Ascending aorta (tissue), 2 donors: ENCODE measurements around the gene PPL. TPM values are rescaled to one million over a fixed set of nuclear protein-coding genes. Genes with fewer than 3 reads are reported as not detected.

ENCODE experiments used
- DNase-seq, 2 donors: peaks; one replicate each; pipeline ENCODE4 v3.0.0-alpha.2; 2019; ENCODE audit warnings: low spot score in 2 of 2
- H3K27ac ChIP-seq, 2 donors: fragments of 200-600 bp; sonication (generic); one replicate each; pipeline ENCODE4 v1.5.1; 2016 to 2017; ENCODE audit warnings: mild to moderate bottlenecking in 1 of 2
- H3K27me3 ChIP-seq: fragments of 200-600 bp; sonication (generic); one replicate; pipeline ENCODE4 v1.5.1; 2017
- H3K36me3 ChIP-seq, 2 donors: fragments of 200-600 bp; sonication (generic); one replicate each; pipeline ENCODE4 v1.5.1; 2016
- H3K4me1 ChIP-seq, 2 donors: fragments of 200-600 bp; sonication (generic); one replicate each; pipeline ENCODE4 v1.5.1; 2016 to 2017; ENCODE audit warnings: mild to moderate bottlenecking in 1 of 2
- H3K4me3 ChIP-seq, 2 donors: fragments of 200-600 bp; sonication (generic); one replicate each; pipeline ENCODE4 v1.5.1; 2016 to 2017; ENCODE audit warnings: mild to moderate bottlenecking in 1 of 2
- H3K9me3 ChIP-seq, 2 donors: fragments of 200-600 bp; sonication (generic); one replicate each; pipeline ENCODE4 v1.5.1; 2016
- CTCF ChIP-seq, 3 experiments: fragments of 200-600 bp in 2 of 3; fragments of 450-650 bp in 1 of 3; sonication (generic) in 2 of 3; IDR thresholded peaks; one replicate each; pipeline ENCODE4 v1.5.1; 2016 to 2019; ENCODE audit warnings: antibody characterized with exemption in 3 of 3, mild to moderate bottlenecking in 1 of 3, moderate library complexity in 1 of 3
- intact Hi-C: fragments of 100-400 bp; cut with DNase I; formaldehyde crosslinking; loops from one replicate; pipeline ENCODE4 v1.15.1; 2023
- total RNA-seq: library from RNA; depleted of rRNA; stranded (reverse); fragments of >200 nt; gene quantifications from one replicate; pipeline ENCODE4 v1.1.0, GENCODE V29; 2016

PPL gene
- total RNA-seq, 1 donor from 2014 or later: 25.7 TPM

DNA sequence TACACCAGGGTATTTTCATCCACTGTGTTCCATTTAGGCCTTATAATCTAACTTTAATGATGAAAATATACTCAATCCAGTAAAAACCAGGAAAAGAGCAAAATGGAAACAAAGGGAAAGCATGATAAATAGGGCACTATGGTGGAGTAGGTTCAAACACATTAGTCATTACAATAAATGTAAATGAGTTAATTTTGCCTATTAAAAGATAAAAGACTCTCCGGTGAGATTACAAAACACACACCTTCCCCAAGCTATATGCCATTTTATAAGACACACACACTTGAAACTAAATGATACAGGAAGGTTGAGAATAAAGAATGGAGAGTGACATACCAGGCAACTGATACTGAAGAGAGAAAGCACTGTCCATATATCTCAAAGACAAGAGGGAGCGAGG lies 10.0 kb downstream of the PPL start:
- no peak for TF ChIP-seq CTCF (IDR thresholded peaks at IDR 0.05)
- no peak for DNase-seq
- intact Hi-C loops: no loop called here
- Histone ChIP-seq H3K27ac (no peak overlapping the region), H3K4me1 (no peaks in the 10 kb centered on the region), H3K9me3 (peaks cover 9 to 14% of the 10 kb centered on the region in 2 donors), H3K4me3 (no peak overlapping the region), H3K27me3 (no peaks in the 10 kb centered on the region), H3K36me3 (peaks cover 0 to 4% of the 10 kb centered on the region in 2 donors)

DNA sequence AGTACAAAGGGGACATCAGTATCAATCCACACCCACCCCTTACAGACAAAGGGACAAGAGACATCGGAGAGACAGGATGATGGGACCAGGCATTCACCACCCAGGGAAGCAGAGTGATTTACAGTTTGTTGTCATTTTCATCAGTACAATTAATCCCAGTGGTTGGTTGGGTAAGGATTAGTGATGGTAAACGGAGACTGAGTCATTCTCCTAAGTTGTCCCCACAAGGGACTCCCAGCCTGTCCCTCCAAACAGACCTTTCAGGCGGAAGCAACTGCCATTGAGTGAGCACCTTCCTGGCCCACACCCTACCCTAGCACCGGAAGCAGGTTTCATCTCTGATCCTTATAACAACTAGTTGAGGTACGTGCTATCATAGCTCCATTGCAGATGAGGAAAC lies 11.2 kb downstream of the PPL start:
- DNase-seq: no peak
- H3K27ac ChIP-seq: no peak overlapping the region
- no peak for TF ChIP-seq CTCF (IDR thresholded peaks at IDR 0.05)

GRCh38 chr16:4925293-4925607 lies 11.7 kb downstream of the PPL start:
- no peak overlapping the region for H3K27ac ChIP-seq
- TF ChIP-seq CTCF (IDR thresholded peaks at IDR 0.05): no peak
- H3K4me1 ChIP-seq: no peaks in the 10 kb centered on the region
- peaks cover 9 to 14% of the 10 kb centered on the region in 2 donors for H3K9me3 ChIP-seq
- DNase-seq: no peak
- H3K36me3 ChIP-seq: no peaks in the 10 kb centered on the region
- H3K4me3 ChIP-seq: no peak overlapping the region
- H3K27me3 ChIP-seq: no peaks in the 10 kb centered on the region
- intact Hi-C loops: no loop called here

More for the DNA sequence above, 11.2 kb downstream of the PPL start:
- intact Hi-C loops: no loop called here
- Histone ChIP-seq H3K27me3 (no peaks in the 10 kb centered on the region), H3K9me3 (peaks cover 9 to 14% of the 10 kb centered on the region in 2 donors), H3K36me3 (peaks cover 0 to 1% of the 10 kb centered on the region in 2 donors), H3K4me1 (no peaks in the 10 kb centered on the region), H3K4me3 (no peak overlapping the region)

GRCh38 chr16:4924593-4925292 lies 12.2 kb downstream of the PPL start:
- no peak for TF ChIP-seq CTCF (IDR thresholded peaks at IDR 0.05)
- Histone ChIP-seq H3K9me3 (peaks cover 9 to 14% of the 10 kb centered on the region in 2 donors), H3K4me3 (no peak overlapping the region), H3K36me3 (no peaks in the 10 kb centered on the region), H3K27me3 (no peaks in the 10 kb centered on the region), H3K27ac (no peak overlapping the region), H3K4me1 (no peaks in the 10 kb centered on the region)
- DNase-seq: no peak
- intact Hi-C loops: no loop called here

DNA sequence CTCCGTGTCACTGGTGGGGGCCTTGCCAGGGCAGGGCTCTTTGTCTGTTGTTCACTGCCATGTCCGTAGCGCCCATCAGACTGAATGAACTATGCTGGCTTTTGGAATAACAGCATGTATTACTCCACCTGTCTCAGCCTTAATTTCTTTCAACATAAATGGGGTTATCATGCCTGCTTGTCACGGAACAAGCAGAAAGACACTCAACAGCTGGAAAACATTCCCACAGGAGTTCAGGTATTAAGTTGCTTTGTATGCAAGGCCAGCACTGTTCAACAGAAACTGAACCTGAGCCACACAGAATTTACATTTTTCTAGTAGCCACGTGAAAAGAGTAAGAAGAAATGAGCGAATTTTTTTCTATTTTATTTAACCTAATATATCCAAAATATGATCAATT lies 13.1 kb downstream of the PPL start:
- intact Hi-C loops: no loop called here

More for the DNA sequence above, 13.1 kb downstream of the PPL start:
- Histone ChIP-seq H3K36me3 (no peaks in the 10 kb centered on the region), H3K4me3 (no peak overlapping the region), H3K27ac (no peak overlapping the region), H3K27me3 (no peaks in the 10 kb centered on the region), H3K9me3 (peaks cover 9 to 14% of the 10 kb centered on the region in 2 donors), H3K4me1 (no peaks in the 10 kb centered on the region)
- DNase-seq: no peak
- no peak for TF ChIP-seq CTCF (IDR thresholded peaks at IDR 0.05)
